Lower leg skin (tissue), 3 donors: ENCODE measurements around the gene TP53INP2.

Experiments
- CTCF ChIP-seq, 3 donors: fragments of 450-650 bp; IDR thresholded peaks; one replicate each; pipeline ENCODE4 v1.5.1; 2016; ENCODE audit warnings: antibody characterized with exemption in 3 of 3, mild to moderate bottlenecking in 3 of 3, moderate library complexity in 2 of 3
- POLR2A ChIP-seq, 2 donors: fragments of 450-650 bp; IDR thresholded peaks; one replicate each; pipeline ENCODE4 v1.6.1; 2016 to 2017; ENCODE audit warnings: antibody characterized with exemption in 2 of 2, mild to moderate bottlenecking in 1 of 2, moderate library complexity in 1 of 2

GRCh38 chr20:34701405-34702085 is 2.6 kb upstream of the TP53INP2 start:
- TF ChIP-seq CTCF (IDR thresholded peaks at IDR 0.05) (no peak), POLR2A (IDR thresholded peaks at IDR 0.05) (no peak)
